Ovary (tissue), 3 donors: Measurements from ENCODE around the gene TNK2.

Experiments used
- EP300 ChIP-seq: sonication (generic); formaldehyde crosslinking; IDR thresholded peaks from one replicate; pipeline ENCODE4 v1.6.1; 2017; ENCODE audit warnings: antibody characterized with exemption
- POLR2A ChIP-seq: fragments of 450-650 bp; IDR thresholded peaks from one replicate; pipeline ENCODE4 v1.6.1; 2017; ENCODE audit warnings: antibody characterized with exemption, mild to moderate bottlenecking, moderate library complexity
- TF ChIP-seq, protein P1 (sequence below), 3 donors: fragments of 450-650 bp in 2 of 3; fragments of 200-600 bp in 1 of 3; IDR thresholded peaks; one replicate each; pipeline versions ENCODE4 v1.5.1 to v1.8.0; 2016 to 2022; ENCODE audit warnings: antibody characterized with exemption in 3 of 3, mild to moderate bottlenecking in 1 of 3
- donor health status: DM: no; HTN: no; CAD: no.

DNA sequence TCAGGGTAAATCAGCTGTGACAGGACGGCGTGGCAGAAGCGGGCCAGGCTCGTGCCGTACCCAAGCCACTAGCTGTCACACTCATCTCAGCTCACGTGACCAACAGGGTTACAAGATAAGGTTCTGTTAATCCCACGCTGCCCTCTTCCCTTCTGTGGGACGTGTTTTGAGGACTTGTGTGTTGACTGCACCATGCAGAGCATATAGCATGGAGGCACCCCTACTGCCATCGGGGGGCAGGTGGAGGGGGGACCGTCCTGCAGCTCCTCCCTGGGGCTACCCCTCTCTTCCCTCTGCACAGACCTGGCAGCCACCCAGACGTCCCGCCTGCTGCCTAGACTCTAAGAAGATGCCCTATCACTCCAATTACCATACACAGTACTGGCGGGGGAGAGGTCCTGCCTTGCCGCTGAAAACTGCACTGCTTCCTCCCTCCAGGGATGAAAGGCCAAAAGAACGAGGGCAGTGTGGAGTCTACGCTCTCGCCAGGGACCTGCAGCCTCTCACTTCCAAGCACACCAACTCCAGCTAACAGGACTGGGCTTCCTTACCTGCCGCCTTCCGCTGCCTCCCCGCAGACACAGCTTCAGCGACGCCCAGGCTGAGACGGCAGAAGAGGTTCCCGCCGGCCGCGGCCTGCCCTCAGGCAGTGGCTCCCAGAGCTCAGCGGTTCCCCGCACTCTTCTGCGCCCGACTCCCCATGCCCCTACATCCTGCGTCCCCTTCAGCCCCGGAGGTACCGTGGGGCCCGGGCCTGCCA, at the start of gene TNK2:
- no peak for TF ChIP-seq POLR2A
- TF ChIP-seq, protein P1, sequence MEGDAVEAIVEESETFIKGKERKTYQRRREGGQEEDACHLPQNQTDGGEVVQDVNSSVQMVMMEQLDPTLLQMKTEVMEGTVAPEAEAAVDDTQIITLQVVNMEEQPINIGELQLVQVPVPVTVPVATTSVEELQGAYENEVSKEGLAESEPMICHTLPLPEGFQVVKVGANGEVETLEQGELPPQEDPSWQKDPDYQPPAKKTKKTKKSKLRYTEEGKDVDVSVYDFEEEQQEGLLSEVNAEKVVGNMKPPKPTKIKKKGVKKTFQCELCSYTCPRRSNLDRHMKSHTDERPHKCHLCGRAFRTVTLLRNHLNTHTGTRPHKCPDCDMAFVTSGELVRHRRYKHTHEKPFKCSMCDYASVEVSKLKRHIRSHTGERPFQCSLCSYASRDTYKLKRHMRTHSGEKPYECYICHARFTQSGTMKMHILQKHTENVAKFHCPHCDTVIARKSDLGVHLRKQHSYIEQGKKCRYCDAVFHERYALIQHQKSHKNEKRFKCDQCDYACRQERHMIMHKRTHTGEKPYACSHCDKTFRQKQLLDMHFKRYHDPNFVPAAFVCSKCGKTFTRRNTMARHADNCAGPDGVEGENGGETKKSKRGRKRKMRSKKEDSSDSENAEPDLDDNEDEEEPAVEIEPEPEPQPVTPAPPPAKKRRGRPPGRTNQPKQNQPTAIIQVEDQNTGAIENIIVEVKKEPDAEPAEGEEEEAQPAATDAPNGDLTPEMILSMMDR (IDR thresholded peaks at IDR 0.05), result no peak
- no peak for TF ChIP-seq EP300
